ENCODE data around the gene ENTPD8. TPM values are rescaled to one million over a fixed set of nuclear protein-coding genes. Genes with fewer than 3 reads are reported as not detected.

Gene ENTPD8
- polyA plus RNA-seq, 3 donors: not detected

DNA sequence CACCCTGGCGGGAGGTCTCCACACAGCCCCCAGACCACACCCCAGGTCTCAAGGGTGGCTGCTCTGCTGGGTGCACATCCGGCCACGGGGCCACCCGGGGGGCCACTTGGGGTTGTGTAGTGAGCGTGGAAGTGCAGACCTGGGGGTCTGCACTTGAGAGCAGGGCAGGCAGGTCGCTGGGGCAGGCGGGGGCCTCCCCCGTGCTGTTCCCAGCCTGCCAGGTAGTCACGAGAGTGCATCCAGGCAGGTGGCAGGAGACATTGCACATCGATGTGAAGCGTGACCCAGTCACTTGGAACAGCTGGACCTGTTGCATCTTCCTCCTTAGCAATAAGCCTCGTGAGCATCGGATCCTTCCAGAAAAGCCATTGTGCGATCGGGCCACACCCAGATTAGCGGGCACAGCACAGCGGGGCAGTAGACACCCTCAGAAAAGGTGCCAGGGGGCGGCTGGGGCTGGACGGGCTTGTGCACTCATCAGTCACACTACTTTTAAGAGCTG, 4.8 kb upstream of the ENTPD8 start:
- intact Hi-C loops (cut with micrococcal nuclease): loop anchor here (2.0 to 10.0 kb wide), 3 partner anchors 21 to 151 kb away; partner anchors contain the start of genes EXD3 (in 1 of the 2) and NOXA1 (in 1 of the 2)
- H3K9me3 ChIP-seq (replicated peaks in 1 of 2; ENCODE audit: control insufficient read depth in 1 of 2, insufficient read depth in 1 of 2, low read length in 2 of 2): peaks cover 0 to 5% of the 10 kb centered on the region in 2 donors
- no peak overlapping the region for H3K27ac ChIP-seq (ENCODE audit: low read depth in 1 of 2, low read length in 2 of 2)
- H3K79me2 ChIP-seq (ENCODE audit: insufficient read depth, low read length): no peaks in the 10 kb centered on the region
- no peak overlapping the region for H2AFZ ChIP-seq (ENCODE audit: insufficient read depth, low read depth, low read length, poor library complexity, severe bottlenecking)
- H3K4me2 ChIP-seq (replicated peaks; ENCODE audit: extremely low read depth, low read length, poor library complexity, severe bottlenecking): no peak overlapping the region
- H3K4me3 ChIP-seq (replicated peaks in 1 of 3; ENCODE audit: low read depth in 2 of 3, low read length in 3 of 3): peak overlapping the region in 1 of 3 experiments; percentile 23
- Mint-ChIP-seq H3K9me3 (peaks cover 0 to 8% (median 5%) of the 10 kb centered on the region in 7 donors), H3K27me3 (ENCODE audit: low read depth in 3 of 3) (peaks cover 11 to 21% (median 18%) of the 10 kb centered on the region in 3 donors), H3K4me3 (no peak overlapping the region), H3K4me1 (peaks cover 39% of the 10 kb centered on the region), H3K36me3 (peaks cover 8 to 16% of the 10 kb centered on the region in 2 donors), H3K27ac (peak overlapping the region in 3 of 7 donors; percentile 41 to 72 (median 69))
- TF ChIP-seq, protein P1, sequence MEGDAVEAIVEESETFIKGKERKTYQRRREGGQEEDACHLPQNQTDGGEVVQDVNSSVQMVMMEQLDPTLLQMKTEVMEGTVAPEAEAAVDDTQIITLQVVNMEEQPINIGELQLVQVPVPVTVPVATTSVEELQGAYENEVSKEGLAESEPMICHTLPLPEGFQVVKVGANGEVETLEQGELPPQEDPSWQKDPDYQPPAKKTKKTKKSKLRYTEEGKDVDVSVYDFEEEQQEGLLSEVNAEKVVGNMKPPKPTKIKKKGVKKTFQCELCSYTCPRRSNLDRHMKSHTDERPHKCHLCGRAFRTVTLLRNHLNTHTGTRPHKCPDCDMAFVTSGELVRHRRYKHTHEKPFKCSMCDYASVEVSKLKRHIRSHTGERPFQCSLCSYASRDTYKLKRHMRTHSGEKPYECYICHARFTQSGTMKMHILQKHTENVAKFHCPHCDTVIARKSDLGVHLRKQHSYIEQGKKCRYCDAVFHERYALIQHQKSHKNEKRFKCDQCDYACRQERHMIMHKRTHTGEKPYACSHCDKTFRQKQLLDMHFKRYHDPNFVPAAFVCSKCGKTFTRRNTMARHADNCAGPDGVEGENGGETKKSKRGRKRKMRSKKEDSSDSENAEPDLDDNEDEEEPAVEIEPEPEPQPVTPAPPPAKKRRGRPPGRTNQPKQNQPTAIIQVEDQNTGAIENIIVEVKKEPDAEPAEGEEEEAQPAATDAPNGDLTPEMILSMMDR (IDR thresholded peaks at IDR 0.05): no peak
- peaks cover 9 to 10% of the 10 kb centered on the region in 2 donors for H3K36me3 ChIP-seq (replicated peaks in 1 of 2; ENCODE audit: control insufficient read depth in 1 of 2, insufficient read depth in 2 of 2, low read length in 2 of 2)
- DNase-seq: no peak
- no peak overlapping the region for H3K9ac ChIP-seq (ENCODE audit: insufficient read depth, low read length, poor library complexity, severe bottlenecking)
- H3K4me1 ChIP-seq (ENCODE audit: control insufficient read depth in 1 of 2, insufficient read depth in 2 of 2, low read length in 2 of 2): peaks cover 52 to 67% of the 10 kb centered on the region in 2 donors
- no peaks in the 10 kb centered on the region for H4K20me1 ChIP-seq (ENCODE audit: insufficient read depth, low read length)
- WGBS (ENCODE audit: insufficient coverage): 74% methylated on average over 15 of the region's 19 CpGs
- peaks cover 5 to 11% of the 10 kb centered on the region in 2 donors for H3K27me3 ChIP-seq (ENCODE audit: control insufficient read depth in 2 of 2, insufficient read depth in 2 of 2, low read length in 2 of 2)

DNA sequence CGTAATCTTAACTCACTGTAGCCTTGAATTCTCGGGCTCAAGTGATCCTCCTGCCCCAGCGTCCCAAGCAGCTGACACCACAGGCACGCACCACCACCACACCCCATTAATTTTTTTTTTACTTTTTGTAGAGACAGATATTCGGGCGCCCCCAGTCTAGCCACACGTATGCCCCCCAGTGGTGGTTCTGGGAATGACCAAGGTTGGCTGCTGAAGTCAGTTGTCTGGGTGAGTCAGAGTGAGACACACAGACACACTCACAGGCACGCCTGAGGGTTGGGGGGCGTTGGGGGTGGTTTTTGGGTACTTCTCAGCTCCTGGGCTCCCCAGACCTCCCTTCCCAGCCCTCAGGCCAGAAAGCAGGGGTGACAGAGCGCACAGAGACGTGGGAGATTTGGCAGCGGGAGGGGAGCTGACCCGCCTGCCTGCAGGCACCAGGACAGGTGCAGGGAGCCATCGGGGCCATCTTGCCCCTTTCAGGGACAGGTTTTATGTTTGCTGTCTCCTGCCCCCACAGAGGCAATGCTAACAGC, 4.2 kb upstream of the ENTPD8 start:
- Histone ChIP-seq H3K27ac (ENCODE audit: low read depth in 1 of 2, low read length in 2 of 2) (no peak overlapping the region), H3K9ac (ENCODE audit: insufficient read depth, low read length, poor library complexity, severe bottlenecking) (no peak overlapping the region), H3K27me3 (ENCODE audit: control insufficient read depth in 2 of 2, insufficient read depth in 2 of 2, low read length in 2 of 2) (peaks cover 5 to 11% of the 10 kb centered on the region in 2 donors), H4K20me1 (ENCODE audit: insufficient read depth, low read length) (no peaks in the 10 kb centered on the region), H2AFZ (ENCODE audit: insufficient read depth, low read depth, low read length, poor library complexity, severe bottlenecking) (no peak overlapping the region), H3K9me3 (replicated peaks in 1 of 2; ENCODE audit: control insufficient read depth in 1 of 2, insufficient read depth in 1 of 2, low read length in 2 of 2) (peaks cover 0 to 5% of the 10 kb centered on the region in 2 donors), H3K79me2 (ENCODE audit: insufficient read depth, low read length) (no peaks in the 10 kb centered on the region), H3K4me1 (ENCODE audit: control insufficient read depth in 1 of 2, insufficient read depth in 2 of 2, low read length in 2 of 2) (peaks cover 47 to 61% of the 10 kb centered on the region in 2 donors), H3K36me3 (replicated peaks in 1 of 2; ENCODE audit: control insufficient read depth in 1 of 2, insufficient read depth in 2 of 2, low read length in 2 of 2) (peaks cover 9 to 10% of the 10 kb centered on the region in 2 donors), H3K4me2 (replicated peaks; ENCODE audit: extremely low read depth, low read length, poor library complexity, severe bottlenecking) (peak overlapping the region; percentile 8), H3K4me3 (replicated peaks in 1 of 3; ENCODE audit: low read depth in 2 of 3, low read length in 3 of 3) (no peak overlapping the region)
- DNase-seq: peak; percentile 89 to 94 (median 91)
- peaks cover 0 to 6% (median 3%) of the 10 kb centered on the region in 7 donors for H3K9me3 Mint-ChIP-seq
- peaks cover 8 to 16% of the 10 kb centered on the region in 2 donors for H3K36me3 Mint-ChIP-seq
- peak overlapping the region in 6 of 7 donors; percentile 69 to 91 (median 80) for H3K27ac Mint-ChIP-seq
- H3K27me3 Mint-ChIP-seq (ENCODE audit: low read depth in 3 of 3): peaks cover 11 to 21% (median 18%) of the 10 kb centered on the region in 3 donors
- TF ChIP-seq, protein P1 (IDR thresholded peaks at IDR 0.05): peak; percentile 80
- peaks cover 39% of the 10 kb centered on the region for H3K4me1 Mint-ChIP-seq
- intact Hi-C loops (cut with micrococcal nuclease): loop anchor here (2.0 to 10.0 kb wide), 3 partner anchors 21 to 151 kb away; partner anchors contain the start of genes EXD3 (in 1 of the 2) and NOXA1 (in 1 of the 2)
- WGBS (ENCODE audit: insufficient coverage): 45% methylated on average over 6 of the region's 14 CpGs
- H3K4me3 Mint-ChIP-seq: peak overlapping the region in 1 of 2 donors; percentile 52

All from CD14-positive monocyte (primary cell).